SW 1271 (cell line): ENCODE data around the gene PPP2R3B.
"Not testable (repeated sequence)": the region's sequence is repeated elsewhere in the genome, so short reads cannot be mapped to it uniquely, and the experiment has no call there.

Source experiments
- DNase-seq, 2 experiments: peaks; one replicate each; lab custom pipeline; 2025; lab: John Stamatoyannopoulos, UW

Gene PPP2R3B

GRCh38 chrX:319579-320125 lies 67.1 kb downstream of the PPP2R3B start:
- no peak for DNase-seq

DNA sequence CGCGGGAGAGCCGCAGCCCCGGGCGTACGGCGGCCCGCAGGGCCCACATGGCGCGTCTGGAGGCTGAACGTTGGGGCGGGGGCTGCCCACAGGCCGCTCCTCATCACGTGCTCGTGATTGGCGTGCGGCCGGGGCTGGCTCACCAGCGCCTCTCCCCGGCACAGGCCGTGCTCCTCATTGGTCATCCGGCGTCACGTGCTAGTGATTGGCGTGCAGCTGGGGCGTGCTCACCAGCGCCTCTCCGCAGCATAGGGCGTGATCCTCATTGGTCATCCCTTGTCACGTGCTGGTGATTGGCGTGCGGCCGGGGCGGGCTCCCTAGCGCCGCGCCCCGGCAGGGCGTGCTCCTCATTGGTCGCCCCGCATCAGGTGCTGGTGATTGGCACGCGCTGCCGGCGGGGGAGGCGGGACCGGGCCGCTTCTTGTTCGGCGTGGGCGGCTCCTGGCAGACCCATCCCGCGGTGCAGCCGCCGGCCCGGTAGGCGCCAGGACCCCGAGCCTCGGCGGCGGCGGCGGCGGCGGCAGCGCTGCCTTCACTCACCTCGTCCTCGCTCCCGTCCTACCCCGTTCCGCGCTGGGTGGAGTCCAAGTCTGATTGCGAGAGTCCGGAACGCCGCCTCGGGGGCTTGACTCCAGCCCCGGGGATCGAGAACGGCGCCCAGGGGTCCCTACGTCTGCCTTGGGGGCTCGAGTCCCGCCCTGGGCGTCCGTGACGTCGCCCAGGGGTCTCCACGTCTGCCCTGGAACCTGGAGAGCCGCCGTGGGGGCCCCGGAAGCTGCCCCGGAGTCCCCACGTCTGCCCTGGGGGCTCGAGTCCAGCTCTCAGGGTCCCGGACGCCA lies 67.7 kb downstream of the PPP2R3B start, which contains the start of gene GTPBP6:
TSS of gene GTPBP6 (minus strand) at position 58 of the 840 bp plus-strand sequence. CDS start at position 49, 9 bp downstream.
- DNase-seq: no peak

DNA sequence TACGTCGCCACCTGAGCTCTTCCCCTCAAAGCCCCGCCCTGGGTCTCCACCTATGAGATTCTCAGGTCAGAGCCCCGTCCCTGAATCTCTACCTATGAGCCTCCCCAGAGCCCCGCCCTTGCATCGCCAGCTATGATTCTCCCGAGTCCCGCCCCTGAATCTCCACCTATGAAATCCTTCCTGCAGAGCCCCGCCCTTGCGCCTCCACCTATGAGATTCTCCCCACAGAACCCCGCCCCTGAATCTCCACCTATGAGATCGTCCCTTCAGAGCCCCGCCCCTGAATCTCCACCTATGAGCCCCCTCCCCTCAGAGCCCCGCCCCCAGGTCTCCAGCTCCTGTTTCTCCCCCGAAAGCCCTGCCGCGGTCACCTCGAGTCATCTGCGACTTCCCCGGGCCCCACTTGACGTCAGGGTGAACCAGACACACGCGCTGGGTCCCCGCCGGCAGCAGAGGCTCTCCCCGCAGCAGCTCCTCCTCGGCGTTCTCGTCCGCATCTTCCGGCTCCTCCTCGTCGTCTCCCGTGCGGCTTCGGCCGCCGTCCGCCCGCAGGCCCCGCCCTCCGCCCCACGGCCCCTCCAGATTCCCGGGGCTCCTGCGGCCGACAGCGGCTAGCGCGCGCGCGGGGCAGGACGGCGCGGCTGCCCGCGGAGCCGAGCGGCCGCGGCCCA lies 68.5 kb downstream of the PPP2R3B start:
- DNase-seq: no peak

- DNase-seq: no peak
Observed at GRCh38 chrX:317424-318067, 69.2 kb downstream of the PPP2R3B start.

DNA sequence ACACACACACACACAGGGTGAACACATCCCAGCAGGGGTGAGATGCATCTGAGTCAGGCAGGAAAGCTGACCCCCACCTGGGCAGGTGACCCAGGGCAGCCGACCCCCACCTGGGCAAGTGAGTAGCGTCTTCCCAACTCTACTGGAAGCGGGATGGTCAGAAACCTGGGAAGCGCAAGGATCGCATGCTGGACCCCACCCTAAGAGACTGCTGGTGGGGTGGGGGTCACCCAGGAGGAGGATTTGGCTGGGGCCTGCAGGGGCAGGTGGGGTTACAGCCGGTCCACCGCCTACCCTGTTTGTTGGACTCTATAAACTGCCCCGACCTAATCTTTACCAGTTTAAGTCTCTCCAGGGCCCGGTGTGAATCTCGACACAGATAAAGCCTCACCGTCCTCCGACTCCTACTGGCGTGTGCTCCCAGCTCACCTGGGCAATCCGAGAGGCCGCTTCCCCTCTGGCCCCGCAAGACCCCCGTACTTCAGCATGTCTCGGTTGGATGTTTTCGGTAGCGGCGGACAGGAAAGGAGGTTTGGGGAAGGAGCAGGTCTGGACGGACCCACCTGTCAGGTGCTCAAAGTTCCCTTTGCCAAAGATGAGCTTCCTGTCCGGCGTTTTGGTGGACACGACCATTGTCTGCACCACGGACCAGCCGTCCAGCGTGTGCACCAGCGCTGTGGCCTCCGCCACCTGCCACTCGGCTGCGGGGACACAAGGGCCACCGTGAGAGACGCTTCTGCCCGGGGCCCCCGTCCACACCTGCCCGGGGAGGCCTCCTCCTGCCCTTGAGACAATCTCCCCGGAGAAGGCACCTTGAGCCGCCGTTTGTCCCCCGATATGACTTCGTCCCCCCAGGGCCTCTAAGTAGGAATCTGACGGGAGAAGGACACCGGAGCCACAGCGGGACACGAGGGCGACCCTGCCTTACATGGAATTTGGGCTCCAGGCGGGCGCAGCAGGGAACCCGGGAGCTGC lies 70.1 kb downstream of the PPP2R3B start:
- DNase-seq: no peak

- DNase-seq: no peak
Observed at GRCh38 chrX:314781-315595, 71.7 kb downstream of the PPP2R3B start.

DNA sequence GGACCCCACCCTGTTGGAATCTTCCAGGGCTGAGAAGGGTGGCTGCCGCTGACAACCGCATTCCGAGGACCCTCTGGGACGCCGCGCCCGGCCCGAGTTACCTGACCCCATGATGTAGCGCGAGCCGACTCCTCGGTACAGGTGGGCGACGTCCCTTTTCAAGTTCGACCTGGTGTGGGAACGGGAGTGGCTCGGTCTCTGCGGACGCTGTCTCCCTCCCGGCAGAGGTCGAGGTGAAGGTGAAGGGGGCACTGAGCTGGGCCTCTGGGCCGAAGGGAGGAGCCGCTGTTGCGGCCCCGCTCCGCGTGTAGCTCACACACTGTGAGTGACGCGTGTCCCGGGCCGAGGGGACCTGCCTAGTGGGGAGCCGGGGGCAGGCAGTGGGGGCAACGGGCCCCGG lies 72.7 kb downstream of the PPP2R3B start:
- no peak for DNase-seq

GRCh38 chrX:313546-313945 lies 73.2 kb downstream of the PPP2R3B start:
- DNase-seq: no peak

DNA sequence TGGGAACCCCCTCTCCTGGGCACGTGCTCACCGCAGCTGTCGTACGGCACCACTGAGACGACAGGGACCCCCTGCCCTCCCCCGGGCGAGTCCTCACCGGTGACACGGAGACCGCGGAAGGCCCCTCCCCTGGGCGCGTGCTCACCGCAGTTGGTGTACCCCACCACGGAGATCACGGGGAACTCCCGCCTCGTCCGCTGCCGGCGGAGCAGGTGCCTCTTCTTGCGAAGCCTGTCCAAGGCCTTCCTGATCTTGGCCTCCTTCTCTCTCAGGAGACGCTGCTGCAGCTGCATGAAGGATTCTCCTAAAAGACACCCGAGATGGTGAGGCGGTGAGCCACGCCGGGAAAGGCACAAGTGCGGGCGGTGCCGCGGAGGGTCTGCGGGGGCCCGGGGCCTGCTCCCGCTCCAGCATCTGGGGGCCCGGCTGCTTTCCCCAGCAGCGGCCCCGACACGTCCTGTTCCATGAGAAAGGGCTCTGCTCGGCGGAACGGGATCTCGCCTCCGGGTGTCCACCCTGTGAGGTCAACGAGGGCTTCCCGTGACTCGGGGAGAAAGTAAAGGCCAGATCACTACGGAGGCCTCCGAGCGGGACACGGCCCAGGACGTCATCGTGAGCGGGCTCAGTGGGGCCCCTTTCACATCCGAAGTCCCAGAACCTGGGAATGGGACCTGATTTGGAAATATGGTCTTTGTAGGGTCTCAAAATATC lies 73.9 kb downstream of the PPP2R3B start:
- DNase-seq: no peak

GRCh38 chrX:311156-312129 lies 75.3 kb downstream of the PPP2R3B start:
- DNase-seq: no peak

- no peak for DNase-seq
Observed at GRCh38 chrX:310621-311155, 76.0 kb downstream of the PPP2R3B start.

- DNase-seq: no peak
Observed at GRCh38 chrX:308821-309520, 77.7 kb downstream of the PPP2R3B start.

- DNase-seq: no peak
Observed at GRCh38 chrX:307261-308111, 79.2 kb downstream of the PPP2R3B start.

DNA sequence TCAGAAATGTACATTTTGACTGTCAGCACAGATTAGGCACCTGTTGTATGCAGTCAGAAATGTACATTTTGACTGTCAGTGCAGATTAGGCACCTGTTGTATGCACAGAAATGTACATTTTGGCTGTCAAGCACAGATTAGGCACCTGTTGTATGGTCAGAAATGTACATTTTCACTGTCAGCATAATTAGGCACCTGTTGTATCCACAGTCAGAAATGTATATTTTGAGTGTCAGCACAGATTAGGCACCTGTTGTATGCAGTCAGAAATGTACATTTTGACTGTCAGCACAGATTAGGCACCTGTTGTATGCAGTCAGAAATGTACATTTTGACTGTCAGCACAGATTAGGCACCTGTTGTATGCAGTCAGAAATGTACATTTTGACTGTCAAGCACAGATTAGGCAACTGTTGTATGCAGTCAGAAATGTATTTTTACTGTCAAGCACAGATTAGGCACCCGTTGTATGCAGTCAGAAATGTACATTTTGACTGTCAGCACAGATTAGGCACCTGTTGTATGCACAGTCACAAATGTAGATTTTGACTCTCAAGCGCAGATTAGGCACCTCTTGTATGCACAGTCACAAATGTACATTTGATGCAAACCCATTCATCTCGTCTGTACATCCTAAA lies 80.0 kb downstream of the PPP2R3B start:
- not testable (repeated sequence) for DNase-seq

DNA sequence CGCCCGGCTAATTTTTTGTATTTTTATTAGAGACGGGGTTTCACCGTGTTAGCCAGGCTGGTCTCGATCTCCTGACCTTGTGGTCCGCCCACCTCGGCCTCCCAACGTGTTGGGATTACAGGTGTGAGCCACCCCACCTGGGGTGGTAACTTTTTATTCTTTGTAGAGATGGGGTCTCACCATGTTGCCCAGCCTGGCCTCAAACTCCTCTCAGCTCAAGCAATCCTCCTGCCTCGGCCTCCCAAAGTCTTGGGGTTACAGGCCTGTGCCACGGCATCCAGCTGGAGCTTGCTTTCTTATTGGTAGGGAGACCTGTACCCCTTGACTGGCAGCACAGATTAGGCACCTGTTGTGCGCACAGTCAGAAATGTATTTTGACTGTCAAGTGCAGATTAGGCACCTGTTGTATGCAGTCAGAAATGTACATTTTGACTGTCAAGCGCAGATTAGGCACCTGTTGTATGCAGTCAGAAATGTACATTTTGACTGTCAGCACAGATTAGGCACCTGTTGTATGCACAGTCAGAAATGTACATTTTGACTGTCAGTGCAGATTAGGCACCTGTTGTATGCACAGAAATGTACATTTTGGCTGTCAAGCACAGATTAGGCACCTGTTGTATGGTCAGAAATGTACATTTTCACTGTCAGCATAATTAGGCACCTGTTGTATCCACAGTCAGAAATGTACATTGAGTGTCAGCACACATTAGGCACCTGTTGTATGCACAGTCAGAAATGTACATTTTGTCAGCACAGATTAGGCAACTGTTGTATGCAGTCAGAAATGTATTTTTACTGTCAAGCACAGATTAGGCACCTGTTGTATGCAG lies 80.7 kb downstream of the PPP2R3B start:
- DNase-seq: not testable (repeated sequence)
